ENCODE measurements around the gene RIN3. TPM values are rescaled to one million over a fixed set of nuclear protein-coding genes. Genes with fewer than 3 reads are reported as not detected.

The RIN3 gene
- total RNA-seq, 3 donors from 2014 or later (not counting 1 experiment from before 2014, with no cell fraction given) = 248 to 289 (median 282) TPM

DNA sequence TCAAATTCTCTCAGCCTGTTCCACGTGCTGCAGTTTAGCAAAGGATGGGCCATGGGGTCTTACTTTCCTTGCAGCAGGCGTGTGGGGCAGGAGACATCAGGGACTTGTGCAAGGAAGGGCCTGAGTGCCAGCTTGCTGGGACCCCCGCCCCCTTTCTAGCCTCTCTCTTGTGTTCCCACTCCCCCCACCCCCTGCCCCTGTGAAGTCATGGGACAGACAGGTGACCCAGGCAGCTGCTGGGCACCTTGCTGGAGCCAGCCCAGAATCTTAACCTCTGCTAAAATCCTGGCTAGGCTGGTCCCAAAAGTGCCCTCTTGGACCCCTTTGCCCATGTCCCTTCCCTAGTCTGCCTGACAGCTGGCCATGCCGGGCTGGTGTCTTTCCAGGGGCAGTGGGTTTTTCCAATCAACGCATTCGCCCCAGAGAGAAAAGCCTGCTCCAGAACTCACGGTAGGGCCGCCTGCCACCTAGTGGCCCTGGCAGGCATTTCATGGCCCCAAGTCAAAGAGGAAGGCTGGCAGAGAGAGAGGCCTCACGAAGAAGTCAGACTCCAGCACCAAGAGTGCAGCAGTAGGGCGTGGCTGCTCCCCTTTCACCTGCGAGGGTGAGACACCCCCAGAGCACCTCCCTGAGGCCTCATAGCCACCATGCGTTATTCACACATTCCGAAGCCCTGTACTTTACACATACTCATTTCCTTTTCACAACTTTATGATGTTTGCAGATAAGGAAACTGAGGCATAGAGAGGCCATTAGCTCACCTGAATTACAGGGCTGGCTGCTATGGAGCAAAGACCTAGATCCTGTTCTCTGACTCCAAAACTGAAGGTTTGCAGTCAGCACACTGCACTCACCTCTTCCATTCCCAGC is 167.4 kb downstream of the RIN3 start:
- Mint-ChIP-seq H3K27ac (peak overlapping the region; percentile 91), H3K27me3 (ENCODE audit: low read depth in 2 of 2) (no peaks in the 10 kb centered on the region), H3K4me3 (peak overlapping the region; percentile 42), H3K36me3 (peaks cover 7% of the 10 kb centered on the region), H3K4me1 (peaks cover 34 to 51% of the 10 kb centered on the region in 2 donors), H3K9me3 (no peaks in the 10 kb centered on the region)
- Histone ChIP-seq H3K4me3 (ENCODE audit: low read length) (no peak overlapping the region), H3K36me3 (ENCODE audit: control insufficient read depth, insufficient read depth, low read length) (peaks cover 79% of the 10 kb centered on the region), H3K9me3 (ENCODE audit: control insufficient read depth, insufficient read depth, low read length) (no peaks in the 10 kb centered on the region), H3K27ac (ENCODE audit: low read length) (peak overlapping the region; percentile 69), H3K4me1 (ENCODE audit: control insufficient read depth, insufficient read depth, low read length) (peaks cover 43% of the 10 kb centered on the region), H3K27me3 (ENCODE audit: control insufficient read depth, insufficient read depth, low read length) (no peaks in the 10 kb centered on the region)
- peak; percentile 74 to 89 for DNase-seq
- ATAC-seq = peak; percentile 85 to 87 (median 87)
- intact Hi-C loops (cut with micrococcal nuclease) = loop anchor here (2.0 to 10.0 kb wide), 5 partner anchors 66 to 544 kb away; no protein-coding TSS in a partner anchor
- 26% methylated on average over 12 of the region's 13 CpGs for WGBS (ENCODE audit: insufficient coverage)
- TF ChIP-seq, protein P1, sequence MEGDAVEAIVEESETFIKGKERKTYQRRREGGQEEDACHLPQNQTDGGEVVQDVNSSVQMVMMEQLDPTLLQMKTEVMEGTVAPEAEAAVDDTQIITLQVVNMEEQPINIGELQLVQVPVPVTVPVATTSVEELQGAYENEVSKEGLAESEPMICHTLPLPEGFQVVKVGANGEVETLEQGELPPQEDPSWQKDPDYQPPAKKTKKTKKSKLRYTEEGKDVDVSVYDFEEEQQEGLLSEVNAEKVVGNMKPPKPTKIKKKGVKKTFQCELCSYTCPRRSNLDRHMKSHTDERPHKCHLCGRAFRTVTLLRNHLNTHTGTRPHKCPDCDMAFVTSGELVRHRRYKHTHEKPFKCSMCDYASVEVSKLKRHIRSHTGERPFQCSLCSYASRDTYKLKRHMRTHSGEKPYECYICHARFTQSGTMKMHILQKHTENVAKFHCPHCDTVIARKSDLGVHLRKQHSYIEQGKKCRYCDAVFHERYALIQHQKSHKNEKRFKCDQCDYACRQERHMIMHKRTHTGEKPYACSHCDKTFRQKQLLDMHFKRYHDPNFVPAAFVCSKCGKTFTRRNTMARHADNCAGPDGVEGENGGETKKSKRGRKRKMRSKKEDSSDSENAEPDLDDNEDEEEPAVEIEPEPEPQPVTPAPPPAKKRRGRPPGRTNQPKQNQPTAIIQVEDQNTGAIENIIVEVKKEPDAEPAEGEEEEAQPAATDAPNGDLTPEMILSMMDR (IDR thresholded peaks at IDR 0.05) = peak; percentile 87

DNA sequence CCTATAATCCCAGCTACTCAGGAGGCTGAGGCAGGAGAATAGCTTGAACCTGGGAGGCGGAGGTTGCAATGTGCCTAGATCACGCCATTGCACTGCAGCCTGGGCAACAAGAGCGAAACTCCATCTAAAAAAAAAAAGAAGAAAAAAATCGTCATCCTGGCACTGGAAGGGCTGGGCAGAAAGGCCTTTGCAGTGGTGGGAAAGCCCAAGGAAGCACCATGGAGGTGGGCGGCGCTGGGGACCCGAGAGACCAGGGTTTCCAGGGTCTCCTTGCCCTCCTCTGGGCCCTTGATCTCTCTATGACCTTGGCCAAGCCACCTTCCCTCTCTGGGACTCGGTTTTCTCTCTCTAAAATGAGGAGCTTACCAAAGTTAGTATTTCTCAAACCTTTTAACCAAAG is 169.5 kb downstream of the RIN3 start:
- Mint-ChIP-seq H3K4me1 (peaks cover 17 to 36% of the 10 kb centered on the region in 2 donors), H3K9me3 (no peaks in the 10 kb centered on the region), H3K27me3 (ENCODE audit: low read depth in 2 of 2) (no peaks in the 10 kb centered on the region), H3K4me3 (no peak overlapping the region), H3K36me3 (no peaks in the 10 kb centered on the region), H3K27ac (peak overlapping the region; percentile 41 to 91)
- intact Hi-C loops (cut with micrococcal nuclease) = loop anchor here (5.0 to 10.0 kb wide), 2 partner anchors 218 to 546 kb away; no protein-coding TSS in a partner anchor
- TF ChIP-seq, protein P1 (IDR thresholded peaks at IDR 0.05) = no peak
- DNase-seq = no peak
- no peak overlapping the region for H3K4me3 ChIP-seq (ENCODE audit: low read length)
- no peak overlapping the region for H3K27ac ChIP-seq (ENCODE audit: low read length)
- peaks cover 30% of the 10 kb centered on the region for H3K4me1 ChIP-seq (ENCODE audit: control insufficient read depth, insufficient read depth, low read length)
- peaks cover 73% of the 10 kb centered on the region for H3K36me3 ChIP-seq (ENCODE audit: control insufficient read depth, insufficient read depth, low read length)
- no peaks in the 10 kb centered on the region for H3K27me3 ChIP-seq (ENCODE audit: control insufficient read depth, insufficient read depth, low read length)
- WGBS (ENCODE audit: insufficient coverage) = 90% methylated on average over 8 of the region's 8 CpGs
- no peak for ATAC-seq
- no peaks in the 10 kb centered on the region for H3K9me3 ChIP-seq (ENCODE audit: control insufficient read depth, insufficient read depth, low read length)

DNA sequence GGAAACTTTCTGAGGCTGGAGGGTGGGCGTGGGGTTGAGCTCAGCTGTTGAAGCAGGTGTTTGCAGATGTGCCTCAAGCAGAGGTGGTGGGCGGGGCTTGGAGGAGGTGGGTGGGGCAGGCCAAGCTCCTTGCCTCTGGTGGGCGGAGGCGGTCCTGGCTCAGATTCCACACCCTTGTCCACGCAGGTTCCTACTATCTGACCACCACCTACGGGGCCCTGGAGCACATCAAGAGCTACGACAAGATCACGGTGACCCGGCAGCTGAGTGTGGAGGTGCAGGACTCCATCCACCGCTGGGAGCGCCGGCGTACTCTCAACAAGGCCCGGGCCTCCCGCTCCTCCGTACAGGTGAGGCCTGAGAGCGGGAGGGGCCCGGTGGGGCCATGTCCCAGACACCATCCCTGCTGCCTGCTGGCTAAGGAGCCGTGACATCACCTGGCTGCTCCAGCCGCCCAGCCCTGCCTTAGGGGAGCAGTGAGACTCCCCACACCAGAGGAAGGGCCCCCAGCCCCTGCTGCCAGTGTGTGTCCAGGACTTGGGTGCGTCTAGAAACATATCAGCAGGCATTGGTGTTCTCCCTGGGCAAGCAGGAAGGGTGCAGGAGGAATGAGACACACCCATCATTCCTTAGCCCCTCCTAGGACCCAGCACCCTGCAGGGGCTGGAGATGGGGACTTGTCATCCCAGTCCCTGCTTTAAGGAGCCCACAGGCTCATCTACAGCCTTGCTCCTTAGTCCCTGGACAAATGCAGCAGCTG is 171.4 kb downstream of the RIN3 start:
- ATAC-seq = no peak
- H3K9me3 Mint-ChIP-seq = no peaks in the 10 kb centered on the region

More for the DNA sequence above, 171.4 kb downstream of the RIN3 start:
- 97% methylated on average over 21 of the region's 21 CpGs for WGBS (ENCODE audit: insufficient coverage)
- H3K4me3 Mint-ChIP-seq = no peak overlapping the region
- no peaks in the 10 kb centered on the region for H3K27me3 Mint-ChIP-seq (ENCODE audit: low read depth in 2 of 2)
- intact Hi-C loops (cut with micrococcal nuclease) = loop anchor here (5.0 to 10.0 kb wide), 3 partner anchors 33 to 548 kb away; no protein-coding TSS in a partner anchor
- H3K27me3 ChIP-seq (ENCODE audit: control insufficient read depth, insufficient read depth, low read length) = no peaks in the 10 kb centered on the region
- TF ChIP-seq, protein P1 (IDR thresholded peaks at IDR 0.05) = no peak
- H3K4me1 ChIP-seq (ENCODE audit: control insufficient read depth, insufficient read depth, low read length) = peaks cover 14% of the 10 kb centered on the region
- no peaks in the 10 kb centered on the region for H3K36me3 Mint-ChIP-seq
- H3K27ac Mint-ChIP-seq = peak overlapping the region in 1 of 2 donors; percentile 80
- DNase-seq = no peak
- no peak overlapping the region for H3K4me3 ChIP-seq (ENCODE audit: low read length)
- no peak overlapping the region for H3K27ac ChIP-seq (ENCODE audit: low read length)
- H3K36me3 ChIP-seq (ENCODE audit: control insufficient read depth, insufficient read depth, low read length) = peaks cover 70% of the 10 kb centered on the region
- H3K9me3 ChIP-seq (ENCODE audit: control insufficient read depth, insufficient read depth, low read length) = no peaks in the 10 kb centered on the region
- peaks cover 15 to 20% of the 10 kb centered on the region in 2 donors for H3K4me1 Mint-ChIP-seq
